HG02759 (cell line): ENCODE results near the gene HMGXB4.

Source experiments
- ATAC-seq: cut with Tn5 transposase; IDR thresholded peaks from one replicate; pipeline ENCODE4 v1.9.1; 2021; ENCODE audit warnings: mild to moderate bottlenecking, moderate library complexity; ENCODE audit not compliant: unreplicated experiment

The HMGXB4 gene

DNA sequence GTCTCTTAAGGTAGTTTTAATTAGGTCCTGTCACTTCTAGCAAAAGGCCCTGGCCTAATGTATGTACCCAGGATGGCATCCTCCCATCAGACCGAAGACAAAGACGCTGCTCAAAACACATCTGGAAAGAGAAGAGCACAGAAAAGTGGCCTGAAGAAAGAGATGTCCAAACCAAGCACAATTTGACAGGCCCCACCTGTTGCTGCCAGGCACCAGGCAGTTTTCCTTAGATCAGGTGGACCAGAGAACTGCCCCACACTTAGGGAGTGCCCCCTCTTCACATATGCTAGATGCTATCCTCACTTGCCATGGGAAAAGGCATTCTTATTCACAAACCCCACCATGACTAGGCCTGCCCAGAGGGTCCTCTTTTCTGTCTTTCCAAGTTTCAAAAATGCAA is 3.3 kb upstream of the HMGXB4 start:
- ATAC-seq, result no peak

DNA sequence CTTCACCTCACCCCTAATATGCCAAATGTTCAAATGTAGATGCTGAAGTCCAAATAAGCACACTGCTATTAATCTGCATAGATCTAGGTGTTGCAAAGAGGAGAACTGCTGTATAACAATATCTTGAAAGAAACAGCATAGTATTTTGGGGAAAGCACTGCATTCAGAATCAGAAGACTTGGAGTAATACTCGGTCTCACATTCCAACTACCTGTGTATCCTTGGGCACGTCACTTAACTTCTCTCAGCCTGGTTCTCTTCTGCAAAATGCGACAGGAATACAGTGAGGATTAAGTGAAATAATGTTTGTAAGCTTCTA is 332 bp upstream of the HMGXB4 start:
- peak; percentile 10 for ATAC-seq

DNA sequence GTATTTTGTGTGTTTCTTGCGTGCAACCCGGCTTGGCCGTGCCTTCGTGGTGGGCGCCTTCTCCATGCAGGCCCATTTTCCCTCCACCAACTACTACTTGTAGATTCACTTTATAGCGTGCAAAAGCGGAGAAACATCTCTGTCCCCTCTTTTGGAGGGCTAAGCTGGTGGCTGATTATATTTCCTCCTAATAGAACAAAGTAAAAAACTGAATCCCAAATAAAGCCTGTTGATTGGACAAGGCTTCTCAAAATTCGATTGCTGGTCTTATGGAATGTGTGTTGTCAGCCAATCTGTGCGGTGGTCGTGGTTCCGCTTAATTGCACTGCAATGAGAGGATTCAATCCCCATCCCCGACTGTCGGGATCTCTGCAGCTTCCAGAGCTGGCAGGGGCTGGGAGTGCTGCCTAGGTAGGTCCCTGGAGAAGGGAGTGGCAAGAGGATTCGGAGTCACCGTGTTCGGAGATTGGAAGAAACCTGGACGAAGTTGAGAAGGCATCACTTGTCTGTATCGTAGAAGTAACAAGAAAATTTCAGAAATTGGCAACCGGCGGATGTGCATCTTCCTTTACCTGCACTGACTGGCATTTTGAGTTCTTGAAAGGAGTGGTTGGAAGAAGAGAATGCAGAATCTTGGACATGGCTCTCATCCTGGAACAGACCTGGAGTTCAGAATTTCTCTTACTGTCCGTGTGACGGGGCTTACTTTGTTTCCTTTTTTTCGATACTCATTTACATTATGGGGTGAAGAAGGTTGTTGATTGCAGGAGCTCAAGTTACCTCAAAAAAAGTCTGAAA is 1.1 kb downstream of the HMGXB4 start:
- no peak for ATAC-seq

DNA sequence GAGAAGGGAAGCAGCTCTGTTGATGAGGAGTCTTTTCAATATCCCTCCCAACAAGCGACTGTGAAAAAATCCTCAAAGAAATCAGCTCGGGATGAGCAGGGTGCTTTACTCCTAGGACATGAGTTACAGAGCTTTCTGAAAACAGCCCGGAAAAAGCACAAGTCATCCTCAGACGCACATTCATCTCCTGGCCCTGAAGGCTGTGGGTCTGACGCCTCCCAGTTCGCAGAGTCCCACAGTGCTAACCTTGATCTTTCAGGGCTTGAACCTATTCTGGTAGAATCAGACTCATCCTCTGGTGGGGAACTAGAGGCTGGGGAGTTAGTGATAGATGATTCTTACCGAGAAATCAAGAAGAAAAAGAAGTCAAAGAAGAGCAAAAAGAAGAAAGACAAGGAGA is 7.7 kb downstream of the HMGXB4 start:
- no peak for ATAC-seq

DNA sequence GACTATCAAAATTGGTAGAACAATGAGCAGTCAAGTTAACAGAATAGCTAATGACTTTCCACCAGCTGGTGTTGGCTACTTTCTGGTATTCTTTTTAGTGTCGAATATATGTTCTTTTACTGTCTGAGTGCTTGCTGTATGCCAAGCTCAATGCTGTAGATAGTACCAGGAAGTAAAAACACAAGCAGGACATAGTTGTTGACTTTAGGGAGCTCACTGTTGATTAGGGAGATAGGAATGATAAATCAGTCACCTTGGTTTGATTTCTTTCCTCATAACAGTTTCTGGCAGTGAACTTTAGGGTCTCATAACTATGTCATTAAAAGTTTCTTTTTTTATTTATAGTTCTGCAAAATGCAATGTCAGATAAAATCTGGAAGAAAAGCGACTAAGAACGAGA is 9.0 kb downstream of the HMGXB4 start:
- no peak for ATAC-seq

DNA sequence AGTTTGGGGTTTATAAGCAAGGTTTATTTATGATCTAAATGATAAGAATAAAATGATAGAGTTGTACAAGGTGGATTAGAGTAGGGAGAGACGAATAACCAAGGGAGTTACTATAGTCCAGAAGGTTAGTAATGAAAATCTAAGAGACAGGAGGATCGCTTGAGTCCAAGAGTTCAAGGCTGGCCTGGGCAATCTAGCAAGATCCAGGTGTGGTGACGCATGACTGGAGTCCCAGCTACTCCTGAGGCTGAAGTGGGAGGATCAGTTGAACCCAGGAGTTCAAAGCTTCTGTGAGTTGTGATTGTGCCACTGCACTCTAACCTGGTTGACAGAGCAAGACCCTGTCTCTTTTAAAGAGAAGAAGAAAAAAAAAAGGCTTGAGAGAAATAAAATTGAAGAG is 12.3 kb downstream of the HMGXB4 start:
- ATAC-seq, result no peak

DNA sequence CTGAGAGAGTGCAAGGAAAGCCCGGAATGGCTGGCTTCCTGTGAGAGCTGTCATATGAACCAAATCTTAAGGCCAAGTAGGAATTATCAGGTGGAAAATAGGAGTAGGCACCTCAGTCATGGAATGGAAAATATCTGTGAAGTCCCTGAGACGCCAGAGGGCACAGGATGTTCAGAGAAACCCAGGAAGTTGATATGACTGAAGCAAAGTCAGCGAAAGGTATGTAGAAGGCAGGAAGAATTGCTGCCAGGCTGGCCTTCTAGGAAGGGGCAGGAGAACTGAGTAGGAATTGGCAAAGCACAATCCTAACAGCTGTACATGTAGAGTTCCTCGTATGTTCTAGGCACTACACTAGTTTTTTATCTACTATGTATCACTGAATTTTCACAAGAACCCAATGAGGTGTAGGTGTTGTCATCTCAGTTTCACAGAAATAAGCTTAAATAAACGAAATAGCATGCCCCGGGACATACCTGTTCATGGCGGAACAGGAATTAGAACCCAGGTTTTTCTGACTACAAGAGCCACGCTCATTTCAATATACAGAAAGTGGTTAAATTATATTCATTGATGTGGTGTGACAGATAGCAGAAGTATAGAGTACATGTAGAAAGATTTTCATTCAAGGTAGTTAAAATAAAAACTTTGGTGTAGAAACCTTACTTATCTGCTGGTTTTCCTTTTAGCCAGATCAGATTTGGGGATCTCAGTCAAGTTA is 17.0 kb downstream of the HMGXB4 start:
- no peak for ATAC-seq

DNA sequence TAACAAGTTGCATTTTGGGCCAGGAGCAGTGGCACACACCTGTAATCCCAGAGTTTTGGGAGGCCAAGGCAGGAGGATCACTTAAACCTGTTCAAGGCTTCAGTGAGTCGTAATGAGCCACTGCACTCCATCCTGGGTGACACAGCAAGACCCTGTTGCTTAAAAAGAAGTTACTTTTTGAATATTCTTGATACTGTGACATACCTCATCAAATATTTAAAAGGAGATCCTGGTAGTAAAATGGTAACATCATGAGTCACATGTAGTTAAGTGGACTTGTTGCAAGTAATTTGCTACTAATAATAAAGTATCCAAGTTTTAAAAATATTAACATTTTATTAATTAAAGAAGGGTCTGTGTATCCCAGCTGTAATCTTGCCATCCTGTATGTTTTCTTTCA is 18.3 kb downstream of the HMGXB4 start:
- no peak for ATAC-seq

DNA sequence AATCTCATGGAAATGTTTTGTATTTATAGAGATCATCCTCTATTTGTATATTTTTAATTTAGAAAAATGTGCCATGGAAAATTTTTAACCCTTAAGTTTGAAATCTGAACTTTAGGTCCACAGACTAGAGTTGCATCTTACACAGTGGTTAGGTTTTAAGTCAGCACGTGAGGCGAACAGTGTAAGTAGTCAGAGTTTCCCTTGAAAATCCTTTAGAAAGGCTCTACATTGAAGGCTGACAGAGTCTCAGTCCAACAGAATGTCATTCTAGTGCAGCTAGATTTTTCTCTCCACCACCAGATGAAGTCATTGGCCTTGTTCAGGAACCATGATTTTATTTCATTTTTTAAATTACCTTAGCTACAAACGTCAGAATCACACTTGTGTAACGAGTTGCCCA is 18.7 kb downstream of the HMGXB4 start:
- no peak for ATAC-seq

DNA sequence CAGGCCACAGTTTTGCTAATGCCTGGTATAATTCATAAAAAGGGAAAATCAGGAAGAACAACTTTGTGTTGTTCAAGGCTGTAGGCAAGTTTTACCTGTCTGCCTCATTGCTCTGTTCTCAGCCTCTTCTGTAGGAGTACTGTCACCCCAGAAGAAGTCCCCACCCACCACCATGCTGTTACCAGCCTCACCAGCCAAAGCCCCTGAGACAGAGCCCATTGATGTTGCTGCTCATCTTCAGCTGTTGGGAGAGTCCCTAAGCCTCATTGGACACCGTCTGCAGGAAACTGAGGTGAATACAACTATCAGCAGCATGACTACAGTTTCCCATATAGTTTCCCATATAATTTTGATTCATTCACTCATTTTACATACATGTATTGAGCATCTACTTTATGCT is 30.8 kb downstream of the HMGXB4 start:
- ATAC-seq, result no peak

DNA sequence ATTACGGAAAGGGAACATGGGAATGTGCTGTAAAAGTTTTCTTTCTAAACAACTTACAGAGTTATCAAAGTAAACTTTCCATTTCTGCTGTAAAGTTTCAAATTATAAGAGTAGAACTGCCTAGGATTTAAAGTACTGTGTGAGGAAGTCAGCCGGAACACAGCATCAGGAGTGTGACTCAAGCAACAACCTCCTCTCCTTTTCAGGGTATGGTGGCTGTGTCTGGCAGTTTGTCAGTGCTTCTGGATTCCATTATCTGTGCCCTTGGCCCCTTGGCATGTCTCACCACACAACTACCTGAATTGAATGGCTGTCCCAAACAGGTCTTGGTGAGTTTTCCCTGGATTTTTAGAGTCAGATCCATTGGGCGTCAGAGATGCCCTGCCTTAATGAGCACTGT is 35.5 kb downstream of the HMGXB4 start:
- no peak for ATAC-seq

DNA sequence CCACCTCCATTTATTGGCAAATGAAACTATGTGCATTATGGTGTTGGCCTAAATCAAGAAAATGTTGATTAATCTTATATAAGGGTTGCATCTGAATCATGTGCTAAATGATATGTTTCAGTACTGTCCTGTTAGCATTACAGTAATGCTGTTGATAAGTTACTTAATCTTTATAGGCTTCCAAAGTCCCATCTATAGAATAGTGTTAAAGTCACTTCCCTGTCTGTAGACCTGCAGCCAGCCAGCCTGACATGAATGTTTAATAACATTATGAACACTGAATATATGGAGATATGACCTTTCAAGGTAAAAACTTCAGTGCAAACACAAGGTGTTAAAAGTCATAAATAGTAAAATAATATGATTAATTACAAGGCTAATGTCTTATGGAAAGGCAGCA is 38.8 kb downstream of the HMGXB4 start:
- no peak for ATAC-seq

DNA sequence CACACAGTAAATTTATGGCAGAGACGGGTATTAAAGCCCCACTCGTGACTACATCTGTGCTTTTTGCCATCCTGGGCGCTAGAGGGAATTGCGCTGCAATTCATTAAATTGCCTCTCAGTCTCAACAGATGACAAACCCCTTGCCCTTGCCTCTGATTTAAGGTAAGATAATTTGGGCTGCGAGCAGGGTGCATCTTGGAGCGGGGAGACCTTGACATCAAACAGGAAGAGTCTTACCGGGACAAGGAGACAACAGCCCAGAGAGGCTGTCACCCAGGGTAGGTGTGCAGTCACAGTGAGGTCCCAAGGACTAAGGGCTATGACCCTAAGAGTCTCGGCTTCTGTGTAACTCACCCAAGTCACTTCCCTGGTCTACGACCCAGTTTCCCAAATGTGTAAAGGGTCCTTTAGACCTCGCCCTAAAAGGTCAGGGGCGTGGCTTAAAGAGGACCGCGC is 42.0 kb downstream of the HMGXB4 start:
- ATAC-seq, result no peak

DNA sequence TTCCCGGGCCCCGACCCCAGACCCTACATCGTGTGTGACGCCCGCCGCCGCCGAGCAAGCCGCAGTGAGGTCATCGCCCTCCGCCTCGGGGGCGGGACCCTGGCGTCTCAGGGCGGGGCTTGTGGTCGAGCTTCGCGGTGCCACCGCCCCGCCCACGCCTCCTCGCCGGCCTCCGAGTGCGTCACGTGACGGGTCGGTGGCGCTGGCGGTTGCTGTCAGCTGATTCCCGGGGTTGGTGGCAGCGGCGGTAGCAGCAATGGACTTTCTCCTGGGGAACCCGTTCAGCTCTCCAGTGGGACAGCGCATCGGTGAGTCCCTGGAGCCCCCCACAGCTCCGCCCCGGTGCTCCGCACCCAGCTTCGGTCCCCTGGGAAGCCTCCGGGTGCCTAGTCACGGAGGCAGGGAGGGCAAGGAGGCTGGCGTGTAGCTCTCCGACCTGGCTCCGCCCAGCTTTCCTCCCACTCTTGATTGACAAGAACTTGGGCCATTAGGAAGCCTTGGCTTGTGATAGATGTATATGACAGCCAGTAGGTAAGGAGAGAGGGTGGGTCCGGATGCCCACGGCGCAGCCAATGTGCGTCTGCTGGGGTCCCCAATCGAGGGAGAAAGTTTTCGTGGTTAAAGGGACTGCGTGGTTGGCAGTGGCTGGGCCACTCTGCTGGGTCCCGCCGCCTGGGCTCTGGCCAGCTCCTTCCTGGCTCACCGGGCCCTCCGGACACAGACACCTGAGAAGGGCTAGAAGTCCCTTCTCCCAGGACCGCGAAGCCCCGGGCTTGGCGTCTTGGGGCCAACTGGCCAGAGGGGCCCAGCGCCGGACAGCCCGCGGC is 42.6 kb downstream of the HMGXB4 start, which contains the start of gene TOM1:
Gene TOM1, plus strand, starts transcription at position 222 of the 827 bp plus-strand sequence. Its CDS starts 35 bp downstream, at position 257.
- ATAC-seq, result peak; percentile 93

DNA sequence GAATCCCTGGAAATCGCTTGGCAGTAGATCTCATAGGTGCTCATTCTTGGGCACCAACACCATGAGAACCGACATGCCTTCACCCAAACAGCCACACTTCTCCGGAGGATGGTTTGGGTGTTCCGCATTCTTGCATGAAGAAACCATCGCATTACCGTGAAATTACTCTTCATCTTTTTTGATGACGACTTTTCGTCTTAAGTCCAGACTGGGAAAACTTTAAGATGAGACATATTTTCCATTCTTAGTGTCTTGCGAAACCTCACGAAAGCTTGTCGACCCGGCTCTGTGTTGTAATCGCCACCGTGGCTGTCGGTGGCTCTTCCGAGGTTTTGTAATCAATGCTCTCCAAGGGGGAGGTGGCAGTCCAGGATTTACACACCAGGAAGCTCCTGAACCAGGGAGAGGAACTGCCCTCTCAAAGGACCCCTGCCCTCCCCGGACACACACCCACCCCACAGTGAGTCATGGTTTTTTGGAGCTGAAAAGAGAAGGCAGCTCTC is 44.1 kb downstream of the HMGXB4 start:
- no peak for ATAC-seq

DNA sequence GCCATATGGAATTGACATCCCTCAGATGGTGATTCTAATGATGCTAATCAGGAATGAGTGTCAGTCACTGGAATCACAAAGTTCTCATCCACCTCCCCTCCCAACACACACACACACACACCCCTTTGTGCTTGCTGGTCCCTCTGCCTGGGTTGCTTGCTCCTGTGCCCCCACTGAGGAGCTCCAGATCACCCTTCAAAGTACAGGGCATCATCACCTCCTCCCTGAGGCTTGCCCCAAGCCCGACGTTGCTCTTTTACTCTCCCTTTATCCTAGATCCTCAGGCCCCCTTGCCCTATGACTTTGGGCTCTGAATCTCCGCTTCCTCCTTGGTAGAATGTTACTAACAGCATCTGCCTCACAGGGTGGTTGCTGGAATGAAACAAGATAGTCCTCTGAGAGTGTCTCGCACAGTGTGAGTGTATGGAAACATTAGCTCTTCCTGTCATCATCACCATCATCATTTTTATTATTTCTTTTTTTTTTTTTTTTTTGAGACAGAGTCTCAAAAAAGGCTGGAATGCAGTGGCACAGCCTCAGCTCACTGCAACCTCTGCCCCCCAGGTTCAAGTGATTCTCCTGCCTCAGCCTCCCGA is 45.8 kb downstream of the HMGXB4 start:
- ATAC-seq, result no peak

DNA sequence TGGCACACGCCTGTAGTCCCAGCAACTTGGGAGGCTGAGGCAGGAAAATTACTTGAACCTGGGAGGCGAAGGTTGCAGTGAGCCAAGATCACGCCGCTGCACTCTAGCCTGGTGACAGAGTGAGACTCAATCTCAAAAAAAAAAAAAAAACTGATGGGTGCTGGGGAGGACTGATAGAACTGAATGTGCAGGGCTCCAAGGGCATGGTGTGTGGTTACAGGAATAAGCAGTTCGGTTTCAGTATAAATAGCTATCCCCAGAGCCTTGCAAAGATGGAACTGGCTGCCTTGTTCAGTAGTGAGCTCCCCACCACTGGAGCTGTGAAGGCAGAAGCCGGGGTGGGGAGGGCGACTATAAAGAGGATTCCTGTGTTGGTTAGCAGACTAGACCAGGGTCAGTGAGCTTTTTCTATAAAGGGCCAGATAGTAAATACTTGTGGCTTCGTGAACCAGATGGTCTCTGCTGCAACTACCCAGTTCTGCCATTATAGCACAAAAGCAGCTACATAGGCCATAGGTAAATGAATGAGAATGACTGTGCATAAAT is 48.3 kb downstream of the HMGXB4 start:
- no peak for ATAC-seq

DNA sequence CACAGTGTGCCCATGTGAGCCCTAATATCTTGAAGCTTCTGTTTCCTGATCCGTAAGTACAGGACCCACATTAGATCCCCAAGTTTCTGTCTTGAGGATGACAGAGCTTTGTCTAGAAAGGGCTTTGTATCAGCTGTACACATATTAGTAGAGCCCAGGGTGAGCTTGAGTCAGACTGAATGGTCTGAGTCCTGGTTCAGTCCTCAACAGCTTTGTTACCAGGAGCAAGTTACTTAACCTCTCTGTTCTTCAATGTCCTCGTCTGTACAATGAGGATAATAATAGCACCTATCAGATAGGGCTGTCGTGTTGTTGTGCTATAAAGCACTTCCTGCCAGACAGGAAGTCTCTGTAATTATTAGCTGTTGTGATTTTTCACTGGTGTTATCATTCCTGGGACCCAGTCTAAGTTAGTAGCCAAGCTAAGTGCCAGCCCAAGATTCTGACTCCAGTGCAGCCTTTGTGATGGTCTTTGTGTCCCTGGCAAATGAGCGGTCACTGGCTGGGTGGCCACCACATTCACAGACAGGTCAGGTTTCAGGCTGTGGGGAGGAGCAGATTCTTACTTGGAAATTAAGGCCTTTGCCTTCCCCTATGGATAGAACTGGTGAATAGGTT is 49.2 kb downstream of the HMGXB4 start:
- no peak for ATAC-seq

DNA sequence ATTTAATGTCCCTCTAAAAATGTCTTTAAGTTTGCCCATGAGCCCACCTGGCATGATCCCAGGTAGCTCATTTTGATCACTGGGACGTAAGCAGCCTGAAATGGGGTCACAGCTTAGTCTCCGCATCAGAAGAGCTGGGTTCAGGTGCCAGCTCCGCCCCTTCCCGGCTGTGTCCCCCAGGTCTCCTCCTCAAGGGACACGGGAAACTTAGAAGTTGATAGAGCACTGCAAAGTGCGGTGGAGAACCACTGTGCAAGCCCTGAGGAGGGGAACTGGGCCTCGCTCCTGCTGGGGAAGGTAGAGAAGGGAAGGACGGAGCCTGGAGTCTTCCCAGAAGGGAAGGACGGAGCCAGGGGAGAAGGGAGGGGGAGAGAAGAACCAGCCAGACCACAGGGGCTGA is 50.1 kb downstream of the HMGXB4 start:
- no peak for ATAC-seq

DNA sequence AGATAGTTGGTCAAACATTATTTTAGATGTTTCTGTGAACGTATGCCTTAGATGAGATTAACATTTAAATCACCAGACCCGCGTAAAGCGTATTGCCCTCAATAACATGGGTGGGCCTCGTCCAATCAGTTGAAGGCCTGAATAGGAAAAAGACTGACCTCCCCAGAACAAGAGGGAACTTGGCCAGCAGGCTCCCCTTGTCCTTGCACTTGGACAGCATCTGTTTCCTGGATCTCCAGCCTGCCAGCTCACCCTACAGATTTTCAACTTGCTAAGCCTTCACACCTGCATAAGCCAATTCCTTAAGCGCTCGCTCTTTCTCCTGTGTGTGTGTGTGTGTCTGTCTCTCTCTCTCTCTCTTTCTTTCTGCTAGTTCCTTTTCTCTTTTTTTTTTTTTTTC is 50.6 kb downstream of the HMGXB4 start:
- ATAC-seq, result no peak
